IMR-90 (cell line): ENCODE measurements around the gene CDKAL1. TPM values are rescaled to one million over a fixed set of nuclear protein-coding genes. Genes with fewer than 3 reads are reported as not detected.

ENCODE experiments used
- ATAC-seq: fragments of 200-7000 bp; cut with Tn5 transposase; 2 replicates; pipeline ENCODE4 v1.9.1; 2020; ENCODE audit warnings: low read depth, mild to moderate bottlenecking, moderate library complexity
- BruUV-seq: library from RNA; stranded (reverse); fragments of 400-500 nt; replicated peaks from 2 replicates; lab custom pipeline; 2021; lab: Mats Ljungman, UMichigan
- CTCF ChIA-PET: fragments of 300-600 bp; formaldehyde crosslinking; extraction: SDS; loops from one replicate; lab custom pipeline; 2021; ENCODE audit warnings: antibody characterized with exemption; lab: Yijun Ruan, JAX
- POLR2A ChIA-PET: fragments of 300-600 bp; sonication (Branson Sonifier 250); formaldehyde crosslinking; loops from one replicate; lab custom pipeline; 2022; ENCODE audit warnings: antibody characterized with exemption; ENCODE audit not compliant: unreplicated experiment; lab: Charles Lee
- DNase-seq: peaks from one replicate; pipeline ENCODE4 v3.0.0; 2013
- H2AFZ ChIP-seq: replicated peaks from 2 replicates; pipeline ENCODE3; 2013; ENCODE audit warnings: low read length, mild to moderate bottlenecking; ENCODE audit not compliant: poor library complexity
- H2AK5ac ChIP-seq: 2 replicates; pipeline ENCODE4 v1.6.1; 2013; ENCODE audit warnings: low read depth, low read length, inconsistent platforms
- H2AK9ac ChIP-seq: replicated peaks from 2 replicates; pipeline ENCODE3; 2013; ENCODE audit warnings: mild to moderate bottlenecking, low read depth, low read length, moderate library complexity; ENCODE audit not compliant: poor library complexity
- H2BK120ac ChIP-seq: 2 replicates; pipeline ENCODE4 v1.6.1; 2013; ENCODE audit warnings: low read depth, low read length, inconsistent platforms
- H2BK15ac ChIP-seq: 3 replicates; pipeline ENCODE4 v1.6.1; 2013; ENCODE audit warnings: low read depth, low read length, inconsistent platforms
- H2BK20ac ChIP-seq: 2 replicates; pipeline ENCODE4 v1.6.1; 2013; ENCODE audit warnings: low read depth, mild to moderate bottlenecking, inconsistent platforms, low read length, moderate library complexity
- H2BK5ac ChIP-seq: 2 replicates; pipeline ENCODE4 v1.6.1; 2013; ENCODE audit warnings: mild to moderate bottlenecking, low read depth, low read length, inconsistent platforms; ENCODE audit not compliant: poor library complexity, severe bottlenecking
- H3K14ac ChIP-seq: replicated peaks from 2 replicates; pipeline ENCODE4 v1.6.1; 2013; ENCODE audit warnings: low read depth, low read length, inconsistent platforms
- H3K18ac ChIP-seq: 2 replicates; pipeline ENCODE4 v1.6.1; 2013; ENCODE audit warnings: low read depth, low read length, control low read depth
- H3K23ac ChIP-seq: 2 replicates; pipeline ENCODE4 v1.6.1; 2013; ENCODE audit warnings: low read depth, low read length, inconsistent platforms
- H3K27ac ChIP-seq: 2 replicates; pipeline ENCODE4 v1.5.1; 2013; ENCODE audit warnings: mild to moderate bottlenecking, control low read depth, low read length; ENCODE audit not compliant: insufficient read depth
- H3K27me3 ChIP-seq: 2 replicates; pipeline ENCODE4 v1.6.1; 2013; ENCODE audit warnings: low read length; ENCODE audit not compliant: control insufficient read depth, insufficient read depth
- H3K36me3 ChIP-seq: 2 replicates; pipeline ENCODE4 v1.6.1; 2013; ENCODE audit warnings: low read length, mixed read lengths; ENCODE audit not compliant: control insufficient read depth, insufficient read depth
- H3K4ac ChIP-seq: 2 replicates; pipeline ENCODE4 v1.6.1; 2013; ENCODE audit warnings: low read depth, low read length, inconsistent platforms
- H3K4me1 ChIP-seq: 2 replicates; pipeline ENCODE4 v1.6.1; 2013; ENCODE audit warnings: low read length, mixed read lengths; ENCODE audit not compliant: control insufficient read depth, insufficient read depth
- H3K4me2 ChIP-seq: 2 replicates; pipeline ENCODE4 v1.6.1; 2013; ENCODE audit warnings: low read depth, mild to moderate bottlenecking, control low read depth, low read length, moderate library complexity
- H3K4me3 ChIP-seq: 2 replicates; pipeline ENCODE4 v1.5.1; 2013; ENCODE audit warnings: low read depth, mild to moderate bottlenecking, control low read depth, low read length, moderate library complexity; ENCODE audit not compliant: insufficient read depth
- H3K56ac ChIP-seq: 2 replicates; pipeline ENCODE4 v1.6.1; 2013; ENCODE audit warnings: low read length, inconsistent platforms; ENCODE audit not compliant: insufficient read depth; ENCODE audit errors: extremely low read depth
- H3K79me1 ChIP-seq, 2 experiments: 2 replicates each; pipeline ENCODE4 v1.6.1; 2013; ENCODE audit warnings: low read length in 2 of 2, inconsistent platforms in 1 of 2, low read depth in 1 of 2
- H3K9ac ChIP-seq: 2 replicates; pipeline ENCODE4 v1.6.1; 2013; ENCODE audit warnings: low read depth, low read length, control low read depth
- H3K9me1 ChIP-seq: 2 replicates; pipeline ENCODE4 v1.6.1; 2013; ENCODE audit warnings: low read length, inconsistent platforms; ENCODE audit not compliant: insufficient read depth
- H3K9me3 ChIP-seq: 2 replicates; pipeline ENCODE4 v1.6.1; 2013; ENCODE audit warnings: low read length; ENCODE audit not compliant: control insufficient read depth, insufficient read depth
- H4K20me1 ChIP-seq: 2 replicates; pipeline ENCODE4 v1.6.1; 2013; ENCODE audit warnings: low read length, inconsistent platforms; ENCODE audit not compliant: insufficient read depth
- H4K5ac ChIP-seq: 2 replicates; pipeline ENCODE4 v1.6.1; 2013; ENCODE audit warnings: mild to moderate bottlenecking, low read depth, low read length, control low read depth
- H4K8ac ChIP-seq, 2 experiments: 2 replicates each; pipeline ENCODE4 v1.6.1; 2013; ENCODE audit warnings: low read depth in 2 of 2, low read length in 2 of 2, control low read depth in 1 of 2, inconsistent platforms in 1 of 2
- H4K91ac ChIP-seq: 2 replicates; pipeline ENCODE4 v1.6.1; 2013; ENCODE audit warnings: low read depth, low read length, inconsistent platforms; ENCODE audit not compliant: insufficient read depth
- BHLHE40 ChIP-seq: fragments of 150-350 bp; IDR thresholded peaks from 2 replicates; pipeline ENCODE4 v1.6.1; 2016; ENCODE audit warnings: mild to moderate bottlenecking, low read depth, low read length
- CEBPB ChIP-seq: IDR thresholded peaks from 2 replicates; pipeline ENCODE4 v1.6.1; 2012; ENCODE audit warnings: low read depth, low read length, improper control_type of control experiment
- CHD1 ChIP-seq: IDR thresholded peaks from 2 replicates; pipeline ENCODE4 v1.6.1; 2012; ENCODE audit warnings: low read depth, low read length, improper control_type of control experiment
- ELK1 ChIP-seq: fragments of 150-350 bp; IDR thresholded peaks from 2 replicates; pipeline ENCODE4 v1.6.1; 2016; ENCODE audit warnings: low read depth, mild to moderate bottlenecking, low read length, moderate library complexity, borderline replicate concordance
- FOS ChIP-seq: fragments of 150-350 bp; IDR thresholded peaks from 2 replicates; pipeline ENCODE4 v1.6.1; 2016; ENCODE audit warnings: low read depth, low read length
- MAFK ChIP-seq: IDR thresholded peaks from 2 replicates; pipeline ENCODE4 v1.6.1; 2012; ENCODE audit warnings: low read depth, low read length, improper control_type of control experiment
- MAZ ChIP-seq: IDR thresholded peaks from 2 replicates; pipeline ENCODE4 v1.6.1; 2012; ENCODE audit warnings: low read depth, mild to moderate bottlenecking, low read length, improper control_type of control experiment, moderate library complexity, borderline replicate concordance
- MXI1 ChIP-seq: IDR thresholded peaks from 2 replicates; pipeline ENCODE4 v1.6.1; 2012; ENCODE audit warnings: low read depth, mild to moderate bottlenecking, low read length, moderate library complexity, borderline replicate concordance
- NFE2L2 ChIP-seq: fragments of 150-350 bp; IDR thresholded peaks from 2 replicates; pipeline ENCODE4 v1.6.1; 2016; ENCODE audit warnings: low read depth, mild to moderate bottlenecking, low read length
- POLR2A ChIP-seq: IDR thresholded peaks from 2 replicates; pipeline ENCODE4 v1.6.1; 2012; ENCODE audit warnings: mild to moderate bottlenecking, low read depth, low read length
- RAD21 ChIP-seq: IDR thresholded peaks from 2 replicates; pipeline ENCODE4 v1.6.1; 2012; ENCODE audit warnings: low read length, improper control_type of control experiment
- RCOR1 ChIP-seq: IDR thresholded peaks from 2 replicates; pipeline ENCODE4 v1.6.1; 2012; ENCODE audit warnings: mild to moderate bottlenecking, low read length, improper control_type of control experiment; ENCODE audit not compliant: insufficient replicate concordance
- RFX5 ChIP-seq: IDR thresholded peaks from 2 replicates; pipeline ENCODE4 v1.8.0; 2012; ENCODE audit warnings: low read depth, mild to moderate bottlenecking, low read length, moderate library complexity
- SMC3 ChIP-seq: fragments of 150-350 bp; IDR thresholded peaks from 2 replicates; pipeline ENCODE4 v1.6.1; 2016; ENCODE audit warnings: low read depth, mild to moderate bottlenecking, antibody characterized with exemption, low read length, moderate library complexity
- WGBS, 2 experiments: methylation state at CpG; one replicate each; pipeline versions ENCODE4 v1.1.5 to v1.1.7; 2013; ENCODE audit warnings: missing lambda C conversion rate in 2 of 2; ENCODE audit not compliant: insufficient read length in 1 of 2; ENCODE audit errors: extremely low coverage in 2 of 2; 5-methylcytosine and 5-hydroxymethylcytosine counted together
- dilution Hi-C: fragments of 300-500 bp; cut with HindIII; formaldehyde crosslinking; loops from one replicate; pipeline ENCODE4 v1.14.3; 2018; ENCODE audit warnings: low sequenced_read_pairs; ENCODE audit not compliant: unreplicated experiment
- in situ Hi-C: fragments of 300-500 bp; cut with MboI; formaldehyde crosslinking; loops from 3 replicates; pipeline ENCODE4 v1.14.3; 2019; ENCODE audit warnings: low sequenced_read_pairs, inconsistent platforms, mixed read lengths
- intact Hi-C: fragments of 100-400 bp; cut with micrococcal nuclease; formaldehyde crosslinking; loops from 2 replicates; pipeline ENCODE4 v1.10.0; 2022
- polyA plus RNA-seq, 3 experiments: library from polyadenylated mRNA; depleted of rRNA; stranded (reverse); fragments of >200 nt; gene quantifications; 2 replicates each; pipeline ENCODE4 v1.2.3, GENCODE V29; 2012; ENCODE audit warnings: low replicate concordance in 1 of 3
- total RNA-seq: library from RNA; depleted of rRNA; stranded (reverse); fragments of >200 nt; gene quantifications from 2 replicates; pipeline ENCODE4 v1.2.3, GENCODE V29; 2012
- TF ChIP-seq, protein P1 (sequence below): conservative IDR thresholded peaks from 2 replicates; pipeline ENCODE4 v1.5.1; 2012; ENCODE audit warnings: mild to moderate bottlenecking, low read depth, low read length, improper control_type of control experiment
- TF ChIP-seq, protein P2 (sequence below): fragments of 150-350 bp; IDR thresholded peaks from 2 replicates; pipeline ENCODE4 v1.6.1; 2017; ENCODE audit warnings: mild to moderate bottlenecking, antibody characterized with exemption, low read length, low read depth

The CDKAL1 gene
- total and polyA plus RNA-seq, 2 of the 4 experiments (the other 2 are of a cell fraction), result 3.7 to 13.1 TPM

GRCh38 chr6:20605581-20605980 lies 71.3 kb downstream of the CDKAL1 start:
- CTCF ChIA-PET, result no interaction called here
- no peak overlapping the region for H3K9ac ChIP-seq
- peaks cover 2% of the 10 kb centered on the region; the same call in 1 of the 2 replicates for H3K4me1 ChIP-seq
- ATAC-seq, result peak; percentile 42
- H3K56ac ChIP-seq, result no peak overlapping the region
- no peak overlapping the region for H2AFZ ChIP-seq
- H2AK5ac ChIP-seq, result no peak overlapping the region
- H4K91ac ChIP-seq, result no peak overlapping the region
- H2BK15ac ChIP-seq, result no peak overlapping the region
- TF ChIP-seq CHD1 (no peak), MAZ (no peak), RCOR1 (no peak), NFE2L2 (no peak), POLR2A (no peak), FOS (no peak), MXI1 (no peak), BHLHE40 (no peak), CEBPB (no peak), MAFK (no peak), RAD21 (no peak), RFX5 (no peak), ELK1 (no peak), SMC3 (no peak)
- TF ChIP-seq, protein P1, sequence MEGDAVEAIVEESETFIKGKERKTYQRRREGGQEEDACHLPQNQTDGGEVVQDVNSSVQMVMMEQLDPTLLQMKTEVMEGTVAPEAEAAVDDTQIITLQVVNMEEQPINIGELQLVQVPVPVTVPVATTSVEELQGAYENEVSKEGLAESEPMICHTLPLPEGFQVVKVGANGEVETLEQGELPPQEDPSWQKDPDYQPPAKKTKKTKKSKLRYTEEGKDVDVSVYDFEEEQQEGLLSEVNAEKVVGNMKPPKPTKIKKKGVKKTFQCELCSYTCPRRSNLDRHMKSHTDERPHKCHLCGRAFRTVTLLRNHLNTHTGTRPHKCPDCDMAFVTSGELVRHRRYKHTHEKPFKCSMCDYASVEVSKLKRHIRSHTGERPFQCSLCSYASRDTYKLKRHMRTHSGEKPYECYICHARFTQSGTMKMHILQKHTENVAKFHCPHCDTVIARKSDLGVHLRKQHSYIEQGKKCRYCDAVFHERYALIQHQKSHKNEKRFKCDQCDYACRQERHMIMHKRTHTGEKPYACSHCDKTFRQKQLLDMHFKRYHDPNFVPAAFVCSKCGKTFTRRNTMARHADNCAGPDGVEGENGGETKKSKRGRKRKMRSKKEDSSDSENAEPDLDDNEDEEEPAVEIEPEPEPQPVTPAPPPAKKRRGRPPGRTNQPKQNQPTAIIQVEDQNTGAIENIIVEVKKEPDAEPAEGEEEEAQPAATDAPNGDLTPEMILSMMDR, result no peak
- TF ChIP-seq, protein P2, sequence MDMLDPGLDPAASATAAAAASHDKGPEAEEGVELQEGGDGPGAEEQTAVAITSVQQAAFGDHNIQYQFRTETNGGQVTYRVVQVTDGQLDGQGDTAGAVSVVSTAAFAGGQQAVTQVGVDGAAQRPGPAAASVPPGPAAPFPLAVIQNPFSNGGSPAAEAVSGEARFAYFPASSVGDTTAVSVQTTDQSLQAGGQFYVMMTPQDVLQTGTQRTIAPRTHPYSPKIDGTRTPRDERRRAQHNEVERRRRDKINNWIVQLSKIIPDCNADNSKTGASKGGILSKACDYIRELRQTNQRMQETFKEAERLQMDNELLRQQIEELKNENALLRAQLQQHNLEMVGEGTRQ, result no peak
- in situ Hi-C loops, result no loop called here
- no peak overlapping the region for H2BK20ac ChIP-seq
- no peak overlapping the region for H3K23ac ChIP-seq
- POLR2A ChIA-PET, result interaction anchor here (0.7 kb wide), 1 partner anchor 20 kb away, joined by 3 read pairs; no protein-coding TSS in a partner anchor
- no peak overlapping the region for H3K4ac ChIP-seq
- no peak overlapping the region for H2AK9ac ChIP-seq
- no peak overlapping the region for H4K5ac ChIP-seq
- H2BK5ac ChIP-seq, result no peak overlapping the region
- no peak overlapping the region for H3K18ac ChIP-seq
- no peak overlapping the region for H3K27ac ChIP-seq
- H3K9me1 ChIP-seq, result no peaks in the 10 kb centered on the region; the same call in 1 of the 2 replicates
- H2BK120ac ChIP-seq, result no peak overlapping the region
- H3K4me3 ChIP-seq, result no peak overlapping the region
- intact Hi-C loops, result no loop called here
- no peak overlapping the region for H4K8ac ChIP-seq
- no peaks in the 10 kb centered on the region for H3K27me3 ChIP-seq
- no peaks in the 10 kb centered on the region for H3K36me3 ChIP-seq
- dilution Hi-C loops, result no loop called here
- peaks cover 2% of the 10 kb centered on the region; the same call in 1 of the 2 replicates for H3K9me3 ChIP-seq
- H3K4me2 ChIP-seq, result no peak overlapping the region
- no peak overlapping the region for H3K14ac ChIP-seq
- BruUV-seq, result no TSS peak
- no peaks in the 10 kb centered on the region; a peak in 1 of 4 replicates for H3K79me1 ChIP-seq
- peak; percentile 69 for DNase-seq
- WGBS, 2 experiments, result 65% methylated on average over 3 of the region's 3 CpGs; no CpG with 5 or more reads in 1 of the 2 experiments
- H4K20me1 ChIP-seq, result no peaks in the 10 kb centered on the region
